ENCODE data around the gene SESN1.
A peak's percentile ranks its signal among the peaks of the same experiment; 100 is the strongest.
"Not testable (repeated sequence)": the region's sequence is repeated elsewhere in the genome, so short reads cannot be mapped to it uniquely, and the experiment has no call there.

SESN1 gene

GRCh38 chr6:109096208-109096607 is 1.6 kb upstream of the SESN1 start:
- DNase-seq = no peak
- intact Hi-C loops (cut with DNase I) = loop anchor here (10.0 kb wide), 1 partner anchor 541 kb away; no protein-coding TSS in a partner anchor

- DNase-seq = no peak
- intact Hi-C loops (cut with DNase I) = loop anchor here (1.0 to 10.0 kb wide), 2 partner anchors 287 to 541 kb away; partner anchors contain the start of gene CD164
Measured at GRCh38 chr6:109095835-109096084, 1.1 kb upstream of the SESN1 start.

GRCh38 chr6:109095036-109095834 is 589 bp upstream of the SESN1 start, which contains the start of gene CEP57L1:
Gene CEP57L1, plus strand, starts transcription at chr6:109095507. Its CDS starts 49,715 bp downstream, at chr6:109145222.
- intact Hi-C loops (cut with DNase I) = loop anchor here (1.0 to 10.0 kb wide), 2 partner anchors 287 to 540 kb away; partner anchors contain the start of gene CD164

GRCh38 chr6:109093732-109094415 is 772 bp downstream of the SESN1 start:
- intact Hi-C loops (cut with DNase I) = loop anchor here (10.0 kb wide), 1 partner anchor 539 kb away; no protein-coding TSS in a partner anchor
- peak in 2 of 42 donors; percentile 15 to 20 for DNase-seq

More at GRCh38 chr6:109095036-109095834, 589 bp upstream of the SESN1 start, which contains the start of gene CEP57L1:
- peak; percentile 93 to 99 (median 96) for DNase-seq

- intact Hi-C loops (cut with DNase I) = loop anchor here (10.0 kb wide), 1 partner anchor 537 kb away; no protein-coding TSS in a partner anchor
- no peak for DNase-seq
Measured at GRCh38 chr6:109092074-109092473, 2.6 kb downstream of the SESN1 start.

- DNase-seq = no peak
- intact Hi-C loops (cut with DNase I) = loop anchor here (10.0 kb wide), 1 partner anchor 537 kb away; no protein-coding TSS in a partner anchor
Measured at GRCh38 chr6:109091314-109092024, 3.2 kb downstream of the SESN1 start.

GRCh38 chr6:109088995-109089394 is 5.7 kb downstream of the SESN1 start:
- no peak for DNase-seq
- intact Hi-C loops (cut with DNase I) = no loop called here

- intact Hi-C loops (cut with DNase I) = no loop called here
- peak in 6 of 42 donors; percentile 8 to 54 (median 21) for DNase-seq
Measured at GRCh38 chr6:109087661-109088264, 6.9 kb downstream of the SESN1 start.

GRCh38 chr6:109084146-109084545 is 10.5 kb downstream of the SESN1 start:
- DNase-seq; intact Hi-C loops (cut with DNase I): not testable (repeated sequence)

GRCh38 chr6:109083657-109084056 is 11.0 kb downstream of the SESN1 start:
- intact Hi-C loops (cut with DNase I) = no loop called here
- DNase-seq = no peak

GRCh38 chr6:109082188-109082577 is 12.5 kb downstream of the SESN1 start:
- peak in 1 of 42 donors; percentile 55 for DNase-seq

GRCh38 chr6:109081516-109082187 is 13.0 kb downstream of the SESN1 start:
- DNase-seq = no peak
- intact Hi-C loops (cut with DNase I) = no loop called here

More at GRCh38 chr6:109082188-109082577, 12.5 kb downstream of the SESN1 start:
- intact Hi-C loops (cut with DNase I) = no loop called here

GRCh38 chr6:109081026-109081425 is 13.6 kb downstream of the SESN1 start:
- intact Hi-C loops (cut with DNase I) = no loop called here
- DNase-seq = no peak

GRCh38 chr6:109079981-109080380 is 14.7 kb downstream of the SESN1 start:
- DNase-seq = peak in 40 of 42 donors; percentile 13 to 87 (median 54)
- intact Hi-C loops (cut with DNase I) = no loop called here

GRCh38 chr6:109076377-109076776 is 18.3 kb downstream of the SESN1 start:
- intact Hi-C loops (cut with DNase I) = no loop called here
- DNase-seq = no peak

GRCh38 chr6:109075934-109076333 is 18.7 kb downstream of the SESN1 start:
- no peak for DNase-seq
- intact Hi-C loops (cut with DNase I) = no loop called here

GRCh38 chr6:109074133-109074415 is 20.6 kb downstream of the SESN1 start:
- intact Hi-C loops (cut with DNase I) = loop anchor here (5.0 kb wide), 1 partner anchor 532 kb away; no protein-coding TSS in a partner anchor
- DNase-seq = no peak

GRCh38 chr6:109073344-109074132 is 21.1 kb downstream of the SESN1 start:
- DNase-seq = peak in 21 of 42 donors; percentile 20 to 84 (median 50)
- intact Hi-C loops (cut with DNase I) = loop anchor here (5.0 kb wide), 1 partner anchor 531 kb away; no protein-coding TSS in a partner anchor
